ENCODE measurements around the gene MAP7. TPM values are rescaled to one million over a fixed set of nuclear protein-coding genes. Genes with fewer than 3 reads are reported as not detected.

The MAP7 gene
- total and polyA plus RNA-seq, 2 experiments from 2014 or later, result 44.7 to 49.2 TPM

- H3K36me3 ChIP-seq (ENCODE audit: insufficient read depth), result peaks cover 3% of the 10 kb centered on the region; the same call in 1 of the 2 replicates
- H3K27ac ChIP-seq (ENCODE audit: low read depth), result 0 out of 2 replicates have a peak overlapping the region, but pooled peaks have one; percentile 39
- H3F3A ChIP-seq (replicated peaks; ENCODE audit: low read depth), result no peaks in the 10 kb centered on the region
- Mint-ChIP-seq H3K36me3 (ENCODE audit: low read depth) (peaks cover 6% of the 10 kb centered on the region; the same call in 2 of the 3 replicates), H3K4me3 (no peak overlapping the region), H3K9me3 (no peaks in the 10 kb centered on the region), H3K4me1 (peaks cover 26% of the 10 kb centered on the region), H3K27ac (no peak overlapping the region), H3K27me3 (ENCODE audit: insufficient read depth, low read depth, poor library complexity) (peaks cover 2% of the 10 kb centered on the region)
- H2AFZ ChIP-seq, result no peak overlapping the region
- no peak overlapping the region for H3K4me3 ChIP-seq
- H4K20me1 ChIP-seq (replicated peaks; ENCODE audit: insufficient read depth), result no peaks in the 10 kb centered on the region; the same call in 1 of the 2 replicates
- H3K4me1 ChIP-seq (ENCODE audit: insufficient read depth), result peaks cover 8% of the 10 kb centered on the region; the same call in 1 of the 2 replicates
- no peaks in the 10 kb centered on the region for H3K9me2 ChIP-seq (ENCODE audit: insufficient read depth)
- H3K4me2 ChIP-seq, result no peak overlapping the region
- ATAC-seq, result no peak
- no peak for DNase-seq (ENCODE audit: low spot score)
- H3K79me2 ChIP-seq (replicated peaks; ENCODE audit: insufficient read depth), result no peaks in the 10 kb centered on the region
- no peak for TF ChIP-seq JUNB (IDR thresholded peaks at IDR 0.05; ENCODE audit: unreplicated experiment)
- no peak for TF ChIP-seq ZNF462 (CRISPR knock-in tag; IDR thresholded peaks at IDR 0.05)
- no peak for TF ChIP-seq POLR2AphosphoS5 (IDR thresholded peaks at IDR 0.05; ENCODE audit: low read depth)
- no peak for TF ChIP-seq ETS1 (IDR thresholded peaks at IDR 0.05)
- no peak for TF ChIP-seq ZNF114 (CRISPR knock-in tag; IDR thresholded peaks at IDR 0.05)
- no peak for TF ChIP-seq STAT1 (IDR thresholded peaks at IDR 0.05; ENCODE audit: unreplicated experiment)
- no peak for TF ChIP-seq ZNF331 (CRISPR knock-in tag; IDR thresholded peaks at IDR 0.05; ENCODE audit: low read depth)
- no peak for TF ChIP-seq REST (IDR thresholded peaks at IDR 0.05; ENCODE audit: unreplicated experiment)
- TF ChIP-seq CTCF (conservative IDR thresholded peaks at IDR 0.05; ENCODE audit: low read depth in 2 of 2), result no peak
- no peak for TF ChIP-seq EZH2 (IDR thresholded peaks at IDR 0.05; ENCODE audit: low read depth, unreplicated experiment)
- TF ChIP-seq EZH2phosphoT487 (IDR thresholded peaks at IDR 0.05; ENCODE audit: unreplicated experiment), result no peak
- TF ChIP-seq CREB1 (CRISPR knock-in tag; IDR thresholded peaks at IDR 0.05; ENCODE audit: low read depth), result no peak
- H3K27me3 ChIP-seq (ENCODE audit: insufficient read depth), result no peaks in the 10 kb centered on the region
These were observed 199.3 kb downstream of the MAP7 start for GRCh38 chr6:136350914-136351313.
